ENCODE data around the gene CTSC.
A peak's percentile ranks its signal among the peaks of the same experiment; 100 is the strongest.

The CTSC gene

DNA sequence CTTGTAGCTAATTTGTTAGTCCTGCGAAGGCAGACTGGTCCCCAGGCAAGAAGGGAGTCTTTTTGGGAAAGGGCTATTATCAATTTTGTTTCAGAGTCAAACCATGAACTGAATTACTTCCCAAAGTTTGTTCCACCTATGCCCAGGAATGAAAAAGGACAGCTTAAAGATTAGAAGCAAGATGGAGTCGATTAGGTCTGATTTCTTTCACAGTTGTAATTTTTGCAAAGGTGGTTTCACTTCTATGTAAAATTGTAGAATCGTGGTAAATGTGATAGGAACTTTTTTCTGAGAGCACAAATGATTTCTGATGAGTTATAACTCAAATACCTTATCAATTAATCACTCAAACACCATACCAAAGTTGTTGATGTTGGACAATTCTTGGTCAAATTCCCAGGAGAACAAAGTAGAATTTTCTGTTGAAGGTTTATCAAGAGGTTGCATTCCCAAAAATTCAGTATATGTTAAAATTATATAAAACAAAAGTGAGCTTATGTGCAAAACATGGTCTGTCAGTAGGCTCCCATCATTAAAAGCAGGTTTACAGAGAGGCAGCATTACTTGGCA, 2.9 kb upstream of the CTSC start:
- ChIA-PET POLR2A (no interaction called here), CTCF (no interaction called here)
- no peak for DNase-seq (ENCODE audit: extremely low spot score)
- TF ChIP-seq FOXK2 (IDR thresholded peaks at IDR 0.05) (no peak), ELF4 (IDR thresholded peaks at IDR 0.05) (no peak), ARNT (IDR thresholded peaks at IDR 0.05) (no peak), SUZ12 (IDR thresholded peaks at IDR 0.05) (no peak), BHLHE40 (IDR thresholded peaks at IDR 0.05; ENCODE audit: borderline replicate concordance) (no peak), L3MBTL2 (conservative IDR thresholded peaks at IDR 0.05) (no peak), TARDBP (IDR thresholded peaks at IDR 0.05) (no peak), LEF1 (IDR thresholded peaks at IDR 0.05; ENCODE audit: borderline replicate concordance) (no peak), SP1 (IDR thresholded peaks at IDR 0.05) (no peak), HDGF (IDR thresholded peaks at IDR 0.05; ENCODE audit: borderline replicate concordance) (no peak), ZNF384 (IDR thresholded peaks at IDR 0.05) (no peak), FOXA1 (IDR thresholded peaks at IDR 0.05) (no peak), NFRKB (IDR thresholded peaks at IDR 0.05) (no peak), CTBP1 (IDR thresholded peaks at IDR 0.05; ENCODE audit: borderline replicate concordance) (no peak), FOXM1 (IDR thresholded peaks at IDR 0.05; ENCODE audit: borderline replicate concordance) (no peak)
- TF ChIP-seq, protein P1, sequence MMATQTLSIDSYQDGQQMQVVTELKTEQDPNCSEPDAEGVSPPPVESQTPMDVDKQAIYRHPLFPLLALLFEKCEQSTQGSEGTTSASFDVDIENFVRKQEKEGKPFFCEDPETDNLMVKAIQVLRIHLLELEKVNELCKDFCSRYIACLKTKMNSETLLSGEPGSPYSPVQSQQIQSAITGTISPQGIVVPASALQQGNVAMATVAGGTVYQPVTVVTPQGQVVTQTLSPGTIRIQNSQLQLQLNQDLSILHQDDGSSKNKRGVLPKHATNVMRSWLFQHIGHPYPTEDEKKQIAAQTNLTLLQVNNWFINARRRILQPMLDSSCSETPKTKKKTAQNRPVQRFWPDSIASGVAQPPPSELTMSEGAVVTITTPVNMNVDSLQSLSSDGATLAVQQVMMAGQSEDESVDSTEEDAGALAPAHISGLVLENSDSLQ (IDR thresholded peaks at IDR 0.05), result no peak

DNA sequence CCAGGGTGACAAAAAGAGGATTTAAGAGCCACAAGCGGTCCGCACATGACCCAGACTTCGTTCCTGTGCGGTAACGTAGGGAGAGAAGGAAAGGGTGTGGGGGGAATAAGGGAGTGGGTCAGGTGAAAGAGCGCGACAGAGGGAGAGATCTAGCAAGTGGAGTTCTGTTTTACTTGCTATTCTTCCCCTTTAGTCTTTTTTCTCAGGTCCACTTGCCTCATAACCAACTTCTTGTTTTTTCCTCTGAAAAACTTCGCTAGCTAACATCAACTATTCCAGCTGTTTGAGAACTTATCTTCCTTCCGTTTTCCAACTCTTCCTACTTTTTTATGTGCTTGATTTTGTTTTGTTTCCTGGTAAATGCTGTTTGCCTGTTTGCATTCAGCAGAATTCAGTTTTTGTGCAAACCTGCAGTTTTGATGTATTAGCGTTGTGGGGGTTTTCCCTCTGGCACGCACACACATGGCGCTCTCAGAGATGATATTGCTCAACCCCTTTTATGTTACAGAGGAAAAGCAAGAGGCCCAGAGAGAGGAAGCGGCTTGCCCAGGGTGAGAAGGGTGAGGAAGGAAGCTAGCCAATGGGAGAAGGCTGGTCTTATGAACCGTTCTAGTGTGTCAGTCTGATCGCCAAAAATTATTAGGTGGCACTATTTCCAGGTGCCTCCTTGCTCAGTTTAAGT, 592 bp upstream of the CTSC start:
- ChIA-PET CTCF (interaction anchor here (0.6 to 1.0 kb wide), 2 partner anchors 9 to 19 kb away, joined by 3 to 9 read pairs; no protein-coding TSS in a partner anchor), POLR2A (interaction anchor here (0.6 to 1.4 kb wide), 9 partner anchors 9 to 50 kb away, joined by 3 to 7 read pairs (median 4); no protein-coding TSS in a partner anchor)
- no peak for TF ChIP-seq FOXK2 (IDR thresholded peaks at IDR 0.05)
- no peak for TF ChIP-seq ELF4 (IDR thresholded peaks at IDR 0.05)
- no peak for TF ChIP-seq LEF1 (IDR thresholded peaks at IDR 0.05; ENCODE audit: borderline replicate concordance)
- no peak for TF ChIP-seq TARDBP (IDR thresholded peaks at IDR 0.05)
- no peak for TF ChIP-seq NFRKB (IDR thresholded peaks at IDR 0.05)
- TF ChIP-seq SUZ12 (IDR thresholded peaks at IDR 0.05), result no peak
- no peak for TF ChIP-seq SP1 (IDR thresholded peaks at IDR 0.05)
- no peak for TF ChIP-seq BHLHE40 (IDR thresholded peaks at IDR 0.05; ENCODE audit: borderline replicate concordance)
- TF ChIP-seq, protein P1 (IDR thresholded peaks at IDR 0.05), result no peak
- TF ChIP-seq FOXA1 (IDR thresholded peaks at IDR 0.05), result no peak
- TF ChIP-seq L3MBTL2 (conservative IDR thresholded peaks at IDR 0.05), result no peak
- TF ChIP-seq ARNT (IDR thresholded peaks at IDR 0.05), result no peak
- TF ChIP-seq FOXM1 (IDR thresholded peaks at IDR 0.05; ENCODE audit: borderline replicate concordance), result no peak
- no peak for TF ChIP-seq CTBP1 (IDR thresholded peaks at IDR 0.05; ENCODE audit: borderline replicate concordance)
- TF ChIP-seq HDGF (IDR thresholded peaks at IDR 0.05; ENCODE audit: borderline replicate concordance), result no peak
- TF ChIP-seq ZNF384 (IDR thresholded peaks at IDR 0.05), result no peak
- peak; percentile 21 for DNase-seq (ENCODE audit: extremely low spot score)

GRCh38 chr11:88335284-88335683, 2.3 kb downstream of the CTSC start:
- DNase-seq (ENCODE audit: extremely low spot score), result no peak
- CTCF ChIA-PET, result no interaction called here
- POLR2A ChIA-PET, result interaction anchor here (0.7 kb wide), 1 partner anchor 10 kb away, joined by 3 read pairs; no protein-coding TSS in a partner anchor
- TF ChIP-seq NFRKB (IDR thresholded peaks at IDR 0.05) (no peak), FOXK2 (IDR thresholded peaks at IDR 0.05) (no peak), BHLHE40 (IDR thresholded peaks at IDR 0.05; ENCODE audit: borderline replicate concordance) (no peak), ARNT (IDR thresholded peaks at IDR 0.05) (no peak), L3MBTL2 (conservative IDR thresholded peaks at IDR 0.05) (no peak), ELF4 (IDR thresholded peaks at IDR 0.05) (no peak), SP1 (IDR thresholded peaks at IDR 0.05) (no peak), FOXA1 (IDR thresholded peaks at IDR 0.05) (no peak), FOXM1 (IDR thresholded peaks at IDR 0.05; ENCODE audit: borderline replicate concordance) (no peak), ZNF384 (IDR thresholded peaks at IDR 0.05) (no peak), CTBP1 (IDR thresholded peaks at IDR 0.05; ENCODE audit: borderline replicate concordance) (no peak), HDGF (IDR thresholded peaks at IDR 0.05; ENCODE audit: borderline replicate concordance) (no peak), LEF1 (IDR thresholded peaks at IDR 0.05; ENCODE audit: borderline replicate concordance) (no peak), TARDBP (IDR thresholded peaks at IDR 0.05) (no peak), SUZ12 (IDR thresholded peaks at IDR 0.05) (no peak)
- TF ChIP-seq, protein P1 (IDR thresholded peaks at IDR 0.05), result no peak

DNA sequence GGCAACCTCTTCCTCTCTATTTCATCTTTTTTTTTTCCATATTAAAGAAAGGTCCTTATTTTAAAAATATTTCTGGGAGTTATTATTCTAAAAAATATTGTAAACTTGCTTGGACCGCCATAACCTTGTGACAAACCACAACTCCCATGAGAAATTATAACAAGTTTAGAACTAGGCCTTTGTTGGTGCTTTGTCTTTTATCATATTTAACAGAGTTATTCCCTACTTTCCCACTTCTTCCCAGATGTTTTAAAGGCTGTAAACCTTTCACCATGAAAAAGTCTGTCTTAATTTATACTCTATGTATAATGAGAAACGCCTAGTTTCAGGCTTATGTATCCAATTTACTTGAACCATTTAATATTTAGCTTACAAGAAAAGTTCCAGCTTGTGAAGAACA, 3.7 kb downstream of the CTSC start:
- POLR2A ChIA-PET, result no interaction called here
- CTCF ChIA-PET, result no interaction called here
- TF ChIP-seq, protein P1 (IDR thresholded peaks at IDR 0.05), result no peak
- no peak for TF ChIP-seq SP1 (IDR thresholded peaks at IDR 0.05)
- no peak for TF ChIP-seq ARNT (IDR thresholded peaks at IDR 0.05)
- no peak for TF ChIP-seq NFRKB (IDR thresholded peaks at IDR 0.05)
- DNase-seq (ENCODE audit: extremely low spot score), result no peak

DNA sequence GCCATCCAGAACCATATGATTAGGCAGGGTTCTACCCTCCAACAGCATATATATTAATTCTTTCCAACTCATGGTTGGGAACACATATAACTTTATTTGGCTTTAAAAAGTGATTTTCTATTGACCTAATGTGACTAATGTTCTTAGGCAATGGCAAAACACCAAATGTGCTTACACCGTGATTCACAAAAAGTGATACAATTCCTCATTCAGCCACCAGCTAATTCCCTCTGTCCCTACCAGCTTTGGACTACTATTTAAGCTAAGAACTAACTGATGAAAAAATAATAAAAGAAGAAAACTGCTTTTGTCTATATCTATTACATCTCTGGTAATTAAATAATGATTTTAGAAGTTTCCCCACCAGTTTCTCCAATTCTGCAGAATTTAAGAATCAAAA, 4.7 kb downstream of the CTSC start:
- TF ChIP-seq, protein P1 (IDR thresholded peaks at IDR 0.05), result no peak
- TF ChIP-seq ZNF384 (IDR thresholded peaks at IDR 0.05), result no peak
- no peak for TF ChIP-seq LEF1 (IDR thresholded peaks at IDR 0.05; ENCODE audit: borderline replicate concordance)
- TF ChIP-seq ELF4 (IDR thresholded peaks at IDR 0.05), result no peak
- TF ChIP-seq NFRKB (IDR thresholded peaks at IDR 0.05), result no peak
- TF ChIP-seq FOXA1 (IDR thresholded peaks at IDR 0.05), result no peak
- TF ChIP-seq BHLHE40 (IDR thresholded peaks at IDR 0.05; ENCODE audit: borderline replicate concordance), result no peak
- no peak for TF ChIP-seq CTBP1 (IDR thresholded peaks at IDR 0.05; ENCODE audit: borderline replicate concordance)
- TF ChIP-seq FOXM1 (IDR thresholded peaks at IDR 0.05; ENCODE audit: borderline replicate concordance), result no peak
- no peak for TF ChIP-seq TARDBP (IDR thresholded peaks at IDR 0.05)
- TF ChIP-seq FOXK2 (IDR thresholded peaks at IDR 0.05), result no peak
- TF ChIP-seq HDGF (IDR thresholded peaks at IDR 0.05; ENCODE audit: borderline replicate concordance), result no peak
- no peak for DNase-seq (ENCODE audit: extremely low spot score)
- CTCF ChIA-PET, result interaction anchor here (0.6 kb wide), 1 partner anchor 35 kb away, joined by 3 read pairs; no protein-coding TSS in a partner anchor
- POLR2A ChIA-PET, result no interaction called here
